ENCODE results near the gene THAP3. TPM values are rescaled to one million over a fixed set of nuclear protein-coding genes. Genes with fewer than 3 reads are reported as not detected.
A peak's percentile ranks its signal among the peaks of the same experiment; 100 is the strongest.

The THAP3 gene
- total RNA-seq, 6 donors from 2014 or later, result 7.7 to 26.2 (median 17.3) TPM

GRCh38 chr1:6614019-6614928, 10.4 kb upstream of the THAP3 start:
- 0 to 4% methylated on average over 6 to 20 of the region's 117 CpGs for WGBS, 2 donors
- Histone ChIP-seq H3K9me3 (no peaks in the 10 kb centered on the region), H3K27me3 (no peaks in the 10 kb centered on the region), H3K4me1 (peaks cover 11 to 26% (median 18%) of the 10 kb centered on the region in 4 donors), H3K27ac (peak overlapping the region; percentile 89 to 96 (median 93)), H3K4me3 (peak overlapping the region; percentile 93 to 100 (median 98)), H3K36me3 (peaks cover 0 to 12% (median 2%) of the 10 kb centered on the region in 4 donors)
- TF ChIP-seq POLR2AphosphoS5 (IDR thresholded peaks at IDR 0.05), result no peak
- no peak for TF ChIP-seq EP300 (IDR thresholded peaks at IDR 0.05)
- no peak for TF ChIP-seq CTCF (IDR thresholded peaks at IDR 0.05)
- no peak for TF ChIP-seq POLR2A (IDR thresholded peaks at IDR 0.05)
- ATAC-seq (ENCODE audit: low FRiP score in 2 of 2) (peak in 1 of 2 donors; percentile 4), DNase-seq (peak; percentile 66 to 93)

DNA sequence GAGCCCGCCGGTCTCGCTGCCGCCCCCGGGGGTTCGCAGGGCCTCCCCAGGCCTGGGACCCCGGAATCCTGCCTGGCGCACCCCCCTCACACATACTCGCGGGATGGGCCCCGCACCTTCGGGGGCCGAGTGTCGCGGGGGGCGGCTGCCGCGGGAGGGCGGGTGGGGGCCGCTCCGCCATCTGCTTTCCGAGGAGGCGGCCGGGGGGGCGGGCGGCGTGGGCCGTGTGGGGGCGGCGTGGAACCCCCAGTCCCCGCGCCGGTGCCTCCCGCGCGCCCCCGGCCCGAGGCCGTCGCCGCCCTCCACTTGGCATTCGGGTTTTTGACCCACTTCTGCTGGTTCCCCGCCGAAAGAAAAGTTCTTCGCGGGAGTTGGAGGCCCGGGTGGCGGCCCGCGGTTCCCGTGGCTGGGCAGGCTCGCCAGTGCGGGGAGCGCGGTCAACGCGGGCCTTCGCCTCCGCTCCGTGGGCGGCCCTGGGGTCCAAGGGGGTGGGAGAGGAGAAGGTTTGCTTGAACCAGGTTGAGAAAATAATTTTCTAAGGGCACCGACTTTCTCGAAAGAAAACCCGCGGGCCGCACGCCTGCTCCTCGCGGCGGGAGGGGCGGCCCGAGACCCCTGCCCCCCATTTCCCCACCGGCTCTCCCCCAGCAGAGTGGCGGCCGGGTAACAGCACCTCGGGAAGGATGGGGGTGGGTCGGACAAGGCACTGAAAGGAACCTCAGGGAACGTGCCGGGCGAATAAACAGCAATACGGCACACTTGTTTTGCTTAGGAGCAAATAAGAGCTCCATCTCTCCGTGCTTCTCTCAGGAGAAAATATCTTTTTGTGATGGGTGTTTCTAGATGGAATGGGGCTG, 9.5 kb upstream of the THAP3 start:
- 0 to 2% methylated on average over 12 to 44 of the region's 82 CpGs for WGBS, 2 donors
- Histone ChIP-seq H3K36me3 (peaks cover 0 to 20% (median 10%) of the 10 kb centered on the region in 4 donors), H3K27ac (peak overlapping the region; percentile 89 to 96 (median 93)), H3K9me3 (no peaks in the 10 kb centered on the region), H3K27me3 (no peaks in the 10 kb centered on the region), H3K4me1 (peaks cover 11 to 26% (median 18%) of the 10 kb centered on the region in 4 donors), H3K4me3 (peak overlapping the region; percentile 93 to 100 (median 98))
- DNase-seq, result peak in 1 of 2 donors; percentile 90
- TF ChIP-seq POLR2AphosphoS5 (IDR thresholded peaks at IDR 0.05) (no peak), CTCF (IDR thresholded peaks at IDR 0.05) (no peak), EP300 (IDR thresholded peaks at IDR 0.05) (no peak), POLR2A (IDR thresholded peaks at IDR 0.05) (no peak)
- ATAC-seq (ENCODE audit: low FRiP score in 2 of 2), result no peak

- Histone ChIP-seq H3K4me3 (no peak overlapping the region), H3K36me3 (peaks cover 10 to 43% (median 34%) of the 10 kb centered on the region in 4 donors), H3K4me1 (peaks cover 5 to 12% (median 8%) of the 10 kb centered on the region in 4 donors), H3K27ac (no peak overlapping the region), H3K9me3 (no peaks in the 10 kb centered on the region), H3K27me3 (no peaks in the 10 kb centered on the region)
- 90 to 96% methylated on average over 4 of the region's 4 CpGs for WGBS, 2 donors
- ATAC-seq (ENCODE audit: low FRiP score in 2 of 2) (no peak), DNase-seq (no peak)
- TF ChIP-seq POLR2A (IDR thresholded peaks at IDR 0.05) (no peak), EP300 (IDR thresholded peaks at IDR 0.05) (no peak), POLR2AphosphoS5 (IDR thresholded peaks at IDR 0.05) (no peak), CTCF (IDR thresholded peaks at IDR 0.05) (no peak)
Observed at GRCh38 chr1:6619045-6619444, 5.6 kb upstream of the THAP3 start.

- WGBS, 2 donors, result 87 to 95% methylated on average over 36 to 41 of the region's 41 CpGs
- Histone ChIP-seq H3K36me3 (peaks cover 10 to 43% (median 34%) of the 10 kb centered on the region in 4 donors), H3K4me3 (no peak overlapping the region), H3K9me3 (no peaks in the 10 kb centered on the region), H3K27me3 (no peaks in the 10 kb centered on the region), H3K4me1 (peaks cover 8 to 19% (median 16%) of the 10 kb centered on the region in 4 donors), H3K27ac (no peak overlapping the region)
- ATAC-seq (ENCODE audit: low FRiP score in 2 of 2) (no peak), DNase-seq (peak in 1 of 2 donors; percentile 72)
- TF ChIP-seq POLR2A (IDR thresholded peaks at IDR 0.05) (no peak), CTCF (IDR thresholded peaks at IDR 0.05) (no peak), POLR2AphosphoS5 (IDR thresholded peaks at IDR 0.05) (no peak)
Observed at GRCh38 chr1:6621429-6622391, 3.0 kb upstream of the THAP3 start.

All from upper lobe of left lung (tissue), 6 donors.